ENCODE data around the gene AIPL1.

DNA sequence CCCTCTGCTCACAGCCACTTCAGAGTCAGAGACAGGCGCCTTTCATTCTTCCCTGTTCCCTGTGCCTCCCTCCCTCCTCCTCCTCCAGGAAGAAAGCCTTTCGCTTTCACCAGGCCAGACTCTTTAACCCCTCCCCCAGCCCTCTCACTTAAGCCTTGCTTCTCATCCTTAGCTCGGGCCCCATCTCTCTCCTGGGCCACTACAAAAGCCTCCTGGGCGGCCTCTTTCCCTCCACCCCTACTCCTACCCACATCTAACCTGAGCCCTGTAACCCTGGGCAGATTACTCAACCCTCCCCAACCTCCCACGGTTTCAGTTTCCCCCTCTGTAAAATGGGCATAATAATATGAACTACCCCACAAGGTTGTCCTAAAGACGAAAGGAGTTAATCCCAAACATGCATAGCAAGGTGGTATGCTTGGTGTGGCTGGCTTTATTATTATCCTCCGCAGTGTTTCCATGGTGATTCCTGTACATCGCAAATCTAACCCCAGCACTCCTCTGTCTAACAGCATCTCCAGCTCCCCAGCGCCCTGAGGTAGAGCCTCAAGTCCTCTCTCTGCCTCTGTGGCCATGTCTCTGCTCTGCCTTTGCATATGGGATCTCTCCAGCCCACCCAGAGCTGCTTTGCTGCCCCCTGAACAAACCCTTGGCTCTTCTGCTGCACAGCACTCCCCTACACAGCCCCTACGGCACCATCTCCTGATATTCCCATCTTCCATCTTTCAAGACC is 27.0 kb upstream of the AIPL1 start:
- no peak for TF ChIP-seq POLR2A (IDR thresholded peaks at IDR 0.05)
- TF ChIP-seq, protein P1, sequence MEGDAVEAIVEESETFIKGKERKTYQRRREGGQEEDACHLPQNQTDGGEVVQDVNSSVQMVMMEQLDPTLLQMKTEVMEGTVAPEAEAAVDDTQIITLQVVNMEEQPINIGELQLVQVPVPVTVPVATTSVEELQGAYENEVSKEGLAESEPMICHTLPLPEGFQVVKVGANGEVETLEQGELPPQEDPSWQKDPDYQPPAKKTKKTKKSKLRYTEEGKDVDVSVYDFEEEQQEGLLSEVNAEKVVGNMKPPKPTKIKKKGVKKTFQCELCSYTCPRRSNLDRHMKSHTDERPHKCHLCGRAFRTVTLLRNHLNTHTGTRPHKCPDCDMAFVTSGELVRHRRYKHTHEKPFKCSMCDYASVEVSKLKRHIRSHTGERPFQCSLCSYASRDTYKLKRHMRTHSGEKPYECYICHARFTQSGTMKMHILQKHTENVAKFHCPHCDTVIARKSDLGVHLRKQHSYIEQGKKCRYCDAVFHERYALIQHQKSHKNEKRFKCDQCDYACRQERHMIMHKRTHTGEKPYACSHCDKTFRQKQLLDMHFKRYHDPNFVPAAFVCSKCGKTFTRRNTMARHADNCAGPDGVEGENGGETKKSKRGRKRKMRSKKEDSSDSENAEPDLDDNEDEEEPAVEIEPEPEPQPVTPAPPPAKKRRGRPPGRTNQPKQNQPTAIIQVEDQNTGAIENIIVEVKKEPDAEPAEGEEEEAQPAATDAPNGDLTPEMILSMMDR (IDR thresholded peaks at IDR 0.05), result no peak
